HG02885 (cell line): ENCODE measurements around the gene SPIN1.

Source experiments
- ATAC-seq: cut with Tn5 transposase; IDR thresholded peaks from one replicate; pipeline ENCODE4 v1.9.1; 2021; ENCODE audit warnings: mild to moderate bottlenecking; ENCODE audit not compliant: unreplicated experiment, poor library complexity

Gene SPIN1

DNA sequence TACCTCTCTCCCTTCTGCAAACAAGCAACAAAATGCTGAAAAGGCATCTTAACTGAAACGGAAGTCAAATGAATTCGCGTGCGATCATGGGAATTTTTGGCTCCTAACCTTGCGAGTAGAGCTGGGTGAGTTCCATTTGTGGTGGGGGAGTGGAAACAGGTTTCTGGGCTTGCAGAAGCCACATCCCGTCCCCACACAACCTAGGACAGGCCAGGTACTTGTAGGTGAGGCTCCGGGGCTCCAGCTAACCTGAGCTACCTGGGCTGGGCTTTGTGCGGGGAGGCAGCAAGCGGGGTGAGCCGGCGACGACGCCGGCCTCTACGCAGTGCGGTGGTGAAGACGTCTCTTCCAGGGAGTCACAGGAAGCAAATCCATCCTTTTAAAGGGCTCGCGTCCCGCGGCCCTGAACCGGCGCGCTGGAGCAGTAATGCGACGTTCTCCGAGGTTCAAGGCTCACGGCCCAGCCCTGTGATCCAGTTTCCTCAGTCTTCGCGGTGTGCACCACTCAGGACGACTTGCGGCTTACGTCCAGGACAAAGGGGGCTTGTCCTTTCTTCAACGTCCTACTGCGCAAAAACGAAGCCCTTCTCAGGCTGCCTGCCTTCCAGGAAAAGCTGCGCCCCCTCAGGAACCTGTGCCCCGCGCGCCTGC, 567 bp upstream of the SPIN1 start:
- ATAC-seq, result peak; percentile 10

DNA sequence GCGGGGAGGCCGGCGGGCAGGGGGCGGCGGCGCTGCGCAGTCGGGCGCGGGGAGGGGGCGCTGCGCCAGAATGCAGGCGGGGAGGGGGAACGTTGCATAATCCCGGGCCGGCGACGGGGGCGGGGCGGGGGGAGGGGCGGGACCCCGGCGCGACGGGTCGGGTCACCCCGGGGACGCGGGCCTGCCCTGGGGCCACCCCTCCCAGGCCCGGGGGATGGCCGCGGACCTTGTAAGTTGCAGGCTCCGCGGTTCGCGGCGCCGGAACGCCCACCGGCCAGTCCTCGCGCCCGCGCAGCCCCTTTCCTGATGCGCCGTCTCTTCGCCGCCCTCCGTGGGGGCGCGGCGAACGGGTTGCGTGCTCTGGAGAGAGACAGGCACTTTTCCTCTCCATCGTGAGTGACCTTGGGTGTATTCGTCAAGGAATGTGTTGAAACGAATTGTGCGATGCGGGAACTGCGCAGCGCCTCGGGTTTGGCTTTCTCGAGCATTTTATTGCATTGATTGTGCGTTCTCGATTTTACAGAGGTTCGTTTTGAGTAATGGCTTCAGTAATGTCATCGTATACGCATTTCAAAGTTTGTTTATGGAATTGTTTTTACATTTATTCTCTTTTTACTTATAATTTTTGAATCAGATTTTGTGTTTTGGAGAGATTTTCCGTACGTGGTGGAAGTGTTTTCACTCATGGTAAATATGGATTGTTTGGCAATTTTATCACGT, 802 bp downstream of the SPIN1 start:
- peak; percentile 30 for ATAC-seq

DNA sequence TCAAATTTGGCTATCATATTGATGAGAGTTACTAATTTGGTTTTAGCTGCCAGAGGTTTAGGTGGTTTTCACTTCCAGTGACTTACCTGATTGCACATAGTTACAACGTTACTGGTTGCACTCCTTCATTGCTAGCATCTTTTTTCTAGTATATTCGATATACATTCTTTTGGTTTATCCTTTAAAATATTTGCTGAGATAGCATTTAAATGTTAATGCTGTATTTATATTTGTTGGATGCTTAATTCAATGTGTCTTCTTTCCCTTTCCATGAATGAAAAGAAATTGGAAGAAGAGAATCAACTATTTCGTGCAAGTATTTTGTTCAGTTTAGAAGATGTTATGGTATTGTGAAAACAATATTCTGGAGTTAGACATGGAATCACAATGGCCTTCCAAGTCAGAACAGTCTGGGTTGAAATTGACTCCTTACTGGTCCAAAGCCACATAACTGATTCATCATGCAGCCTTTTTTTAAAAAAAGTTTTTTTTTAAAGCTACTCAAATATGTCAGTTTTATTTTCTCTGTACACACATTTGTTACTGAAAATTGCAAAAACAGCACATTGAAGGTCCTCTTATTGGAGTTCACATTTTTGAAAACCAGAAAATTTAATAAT, 2.2 kb downstream of the SPIN1 start:
- ATAC-seq, result no peak

DNA sequence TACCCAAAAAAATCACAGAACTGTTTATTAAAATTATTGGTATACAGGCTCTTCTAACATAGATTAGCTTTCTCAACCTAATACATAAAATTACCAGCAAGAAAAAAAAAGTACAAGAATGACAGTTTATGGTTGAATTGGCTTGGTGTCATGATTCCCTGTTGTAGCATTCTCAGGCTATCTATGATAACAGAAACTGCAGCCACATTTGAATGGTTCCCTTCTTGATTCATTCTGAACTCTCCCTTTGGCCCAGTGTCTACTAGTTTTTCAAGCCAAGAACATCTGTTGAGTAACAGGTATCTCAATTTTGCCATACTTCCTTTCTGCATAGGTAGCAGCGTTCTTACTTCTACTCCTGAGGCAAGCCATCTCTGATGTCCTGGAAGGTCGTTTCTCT, 3.0 kb downstream of the SPIN1 start:
- no peak for ATAC-seq

DNA sequence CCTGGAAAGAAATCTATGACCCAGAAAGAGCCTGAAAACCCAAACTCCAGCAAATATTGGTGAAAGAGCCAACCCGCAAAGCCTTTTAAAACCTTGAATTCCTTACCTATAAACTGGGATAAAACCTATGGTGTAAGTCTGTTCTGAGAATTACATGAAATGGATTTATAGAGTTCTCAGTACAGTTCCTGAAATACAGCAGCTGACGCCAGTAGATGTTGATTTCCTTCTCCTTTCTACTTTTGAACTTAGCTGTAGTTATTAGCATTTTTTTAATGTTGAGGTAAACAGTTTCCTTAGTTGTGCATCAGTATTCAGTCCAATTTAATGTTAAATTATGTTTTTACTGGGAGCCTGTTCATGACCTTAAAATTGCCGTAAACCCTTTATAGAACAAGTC, 3.7 kb downstream of the SPIN1 start:
- ATAC-seq, result no peak

DNA sequence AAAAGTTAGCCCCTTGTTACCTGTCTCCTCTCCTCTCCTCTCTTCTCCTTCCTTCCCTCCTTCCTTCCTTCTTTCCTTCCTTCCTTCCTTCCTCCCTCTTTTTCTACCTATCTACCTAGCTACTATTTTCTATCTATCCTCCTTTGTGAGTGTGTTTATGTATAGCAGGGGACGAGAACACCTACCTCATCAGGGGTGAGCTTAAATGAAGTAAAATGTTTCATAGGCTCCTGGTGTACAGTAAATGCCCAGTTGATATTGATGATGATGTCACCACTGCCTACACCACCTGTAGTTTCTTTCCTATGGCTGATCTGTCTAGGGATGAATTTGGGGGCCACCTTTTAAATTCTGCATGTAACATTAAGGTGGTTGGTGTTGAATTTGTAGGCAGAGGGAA, 4.3 kb downstream of the SPIN1 start:
- ATAC-seq, result no peak

DNA sequence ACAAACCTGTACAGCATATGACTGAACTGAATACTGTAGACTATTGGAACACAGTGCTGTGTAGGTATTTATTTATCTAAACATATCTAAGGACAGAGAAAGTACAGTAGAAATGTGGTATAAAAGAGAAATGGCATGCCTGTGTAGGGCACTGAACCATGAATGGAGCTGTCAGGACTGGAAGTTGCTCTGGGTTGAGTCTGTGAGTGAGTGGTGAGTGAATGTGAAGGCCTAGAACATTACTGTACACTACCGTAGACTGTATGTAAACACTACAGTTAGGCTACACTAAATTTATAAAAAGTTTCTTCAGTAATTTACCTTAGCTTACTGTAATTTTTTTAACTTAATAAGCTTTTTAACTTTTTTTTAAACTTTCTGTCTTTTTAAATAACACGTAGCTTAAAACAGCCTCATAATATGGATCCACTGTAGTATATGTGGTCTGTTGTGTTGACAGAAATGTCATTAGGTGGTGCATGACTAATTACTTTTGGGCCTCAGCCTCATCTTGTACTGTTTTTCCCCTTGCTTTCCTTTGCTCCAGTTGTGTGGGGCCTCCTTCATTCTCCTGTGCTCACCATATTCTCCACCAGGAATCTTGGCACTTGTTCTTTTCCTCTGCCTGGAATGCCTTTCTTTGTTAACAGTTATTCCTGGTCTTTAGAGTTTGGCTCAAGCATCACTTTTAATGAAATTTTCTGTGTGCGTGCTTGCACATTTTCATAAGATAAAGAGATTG, 8.8 kb downstream of the SPIN1 start:
- ATAC-seq, result no peak

DNA sequence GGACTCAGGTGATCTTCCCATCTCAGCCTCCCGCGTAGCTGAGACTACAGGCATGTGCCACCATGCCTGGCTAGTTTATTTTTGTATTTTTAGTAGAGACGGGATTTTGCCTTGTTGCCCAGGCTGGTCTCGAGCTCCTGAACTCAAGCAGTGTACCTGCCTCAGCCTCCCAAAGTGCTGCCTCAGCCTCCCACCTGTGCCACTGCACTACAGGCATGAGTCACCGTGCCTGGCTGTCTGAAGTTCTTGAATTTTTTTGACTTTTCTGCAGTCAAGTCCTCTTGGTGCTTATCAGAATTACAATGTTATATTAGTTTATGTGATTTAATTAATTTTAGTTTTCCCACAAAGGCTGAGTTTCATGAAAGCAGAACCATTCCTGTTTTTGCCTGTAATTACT, 9.8 kb downstream of the SPIN1 start:
- ATAC-seq, result no peak

DNA sequence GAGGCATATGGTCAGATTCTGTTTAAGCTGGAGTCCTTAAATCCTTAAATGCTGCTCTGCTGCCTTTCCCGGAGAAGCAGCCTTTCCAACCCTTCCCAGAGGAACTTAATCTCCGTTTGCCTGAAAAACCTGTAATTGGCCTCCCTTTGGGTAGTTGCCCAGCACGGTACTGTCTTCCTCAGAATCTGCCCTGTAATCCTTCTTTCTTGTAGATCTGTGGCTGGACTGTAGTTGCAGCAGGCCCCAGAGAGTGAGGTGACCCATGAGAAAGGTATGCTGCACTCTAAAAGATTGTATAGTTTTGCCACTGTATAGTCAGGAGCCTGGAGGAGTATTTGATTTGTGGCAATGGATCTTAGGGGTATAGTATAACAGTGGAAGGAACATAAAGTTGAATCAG, 11.7 kb downstream of the SPIN1 start:
- ATAC-seq, result no peak

DNA sequence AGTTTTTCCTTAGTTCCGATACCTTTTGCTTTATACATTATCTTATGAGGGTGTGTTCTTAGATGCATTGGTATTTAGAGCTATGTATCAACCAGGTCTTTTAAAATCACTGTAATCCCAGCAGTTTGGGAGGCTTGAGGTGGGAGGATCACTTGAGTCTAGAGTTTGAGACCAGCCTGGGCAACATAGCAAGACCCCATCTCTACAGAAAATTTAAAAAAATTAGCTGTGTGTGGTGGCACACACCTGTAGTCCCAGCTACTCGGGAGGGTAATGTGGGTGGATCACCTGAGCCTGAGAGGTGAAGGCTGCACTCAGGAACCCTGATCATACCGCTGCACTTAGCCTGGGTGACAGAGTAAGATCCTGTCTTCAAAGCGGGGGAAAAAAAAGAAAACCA, 15.1 kb downstream of the SPIN1 start:
- no peak for ATAC-seq

DNA sequence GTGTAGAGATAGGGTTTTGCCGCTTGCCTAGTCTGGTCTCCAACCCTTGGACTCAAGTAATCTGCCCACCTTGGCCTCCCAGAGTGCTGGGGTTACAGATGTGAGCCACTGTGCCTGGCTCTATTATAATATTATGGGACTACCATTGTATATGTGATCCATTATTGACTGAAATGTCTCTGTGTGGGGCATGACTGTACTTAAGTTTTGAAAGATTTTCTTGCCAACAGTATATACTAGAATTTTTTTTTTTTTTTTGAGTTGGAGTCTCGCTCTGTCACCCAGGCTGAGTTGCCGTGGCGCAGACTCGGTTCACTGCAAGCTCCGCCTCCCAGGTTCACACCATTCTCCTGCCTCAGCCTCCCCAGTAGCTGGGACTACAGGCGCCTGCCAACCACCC, 17.8 kb downstream of the SPIN1 start:
- no peak for ATAC-seq

DNA sequence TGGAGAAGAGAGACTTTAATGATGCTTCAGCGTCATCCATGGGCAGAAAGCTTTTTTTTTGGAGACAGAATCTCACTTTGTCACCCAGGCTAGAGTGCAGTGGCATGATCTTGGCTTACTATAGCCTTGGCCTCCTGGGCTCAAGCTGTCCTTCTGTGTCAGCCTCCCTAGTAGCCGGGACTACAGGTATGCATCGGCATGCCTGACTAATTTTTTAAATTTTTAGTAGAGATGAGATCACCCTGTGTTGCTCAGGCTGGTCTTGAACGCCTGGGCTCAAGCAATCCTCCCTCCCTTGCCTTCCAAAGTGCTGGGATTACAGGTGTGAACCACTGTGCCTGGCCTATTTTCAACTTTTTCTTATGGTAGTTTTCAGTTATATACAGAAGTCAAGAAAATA, 23.2 kb downstream of the SPIN1 start:
- ATAC-seq, result no peak

DNA sequence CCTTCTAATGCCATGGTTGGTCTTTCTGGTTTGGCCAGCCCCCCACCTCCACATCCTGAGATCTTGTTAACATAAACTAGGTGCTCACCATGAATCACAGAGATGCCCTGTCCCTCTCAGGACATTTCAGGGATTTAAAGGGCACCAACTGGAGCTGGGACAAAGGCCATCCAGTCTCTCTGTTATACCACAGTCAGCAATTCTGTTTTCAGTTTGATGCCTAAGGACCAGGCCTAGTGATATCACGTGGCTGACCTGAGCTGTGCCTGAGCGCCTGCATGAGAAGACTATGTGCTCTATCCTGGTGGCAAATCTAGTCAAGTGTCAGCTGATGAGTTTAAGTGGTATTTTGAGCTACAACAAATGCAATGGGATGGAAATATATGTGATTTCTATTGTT, 26.1 kb downstream of the SPIN1 start:
- ATAC-seq, result no peak

DNA sequence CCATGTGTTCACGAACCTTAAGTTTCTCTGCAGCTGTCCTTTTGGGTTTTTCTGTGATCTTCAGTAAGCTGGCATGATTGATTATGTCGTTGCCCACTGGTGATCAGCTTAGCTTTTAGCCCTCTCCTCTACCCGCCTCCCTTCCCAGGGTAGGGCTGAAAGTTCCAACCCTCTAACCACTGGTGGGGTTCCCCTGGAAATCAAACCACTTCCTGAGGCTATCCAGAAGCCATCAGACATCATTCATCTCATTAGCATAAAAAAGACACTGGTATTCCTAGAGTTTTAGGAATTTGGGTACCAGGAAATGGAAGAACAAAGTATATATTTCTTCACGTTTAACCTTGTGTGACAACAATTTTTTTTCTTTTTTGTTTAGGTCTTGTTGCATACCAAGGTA, 29.8 kb downstream of the SPIN1 start:
- ATAC-seq, result no peak

DNA sequence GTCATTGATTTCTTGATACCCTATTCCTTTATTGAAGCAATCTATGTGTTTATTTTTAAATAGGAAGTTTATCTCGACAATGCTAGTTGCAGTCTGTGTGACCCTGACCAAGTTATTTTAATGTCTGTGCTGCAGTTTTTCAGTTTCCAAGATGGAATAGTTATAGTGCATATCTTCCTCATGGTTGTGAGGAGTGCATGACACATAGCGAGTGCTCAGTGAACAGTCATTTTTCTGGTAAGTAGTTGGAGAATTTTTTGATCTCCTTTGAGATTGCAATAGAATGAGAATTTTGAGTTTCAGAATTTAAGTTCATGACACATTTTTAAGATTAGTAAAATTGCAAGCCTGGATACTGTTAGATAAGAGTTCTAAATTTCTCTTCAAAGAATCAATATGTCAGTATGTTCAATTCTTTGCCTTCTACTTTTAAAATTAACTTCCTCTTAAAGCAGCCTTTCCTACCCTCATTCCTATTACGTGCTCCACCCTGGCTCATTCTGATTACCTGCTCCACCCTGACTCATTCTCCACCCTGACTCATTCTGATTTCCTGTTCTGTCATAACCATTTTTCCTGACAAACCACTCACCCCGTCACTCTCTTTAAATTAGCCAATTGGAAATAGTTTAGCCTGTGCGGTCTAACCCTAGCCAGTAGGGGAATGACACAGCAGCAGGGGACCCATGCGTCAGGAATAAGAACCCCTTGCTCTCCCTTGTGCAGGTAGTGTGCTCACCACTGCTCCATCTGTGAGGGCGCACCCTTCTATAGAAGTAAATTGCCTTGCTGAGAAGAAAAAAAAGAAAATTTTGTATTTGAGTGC, 30.7 kb downstream of the SPIN1 start:
- no peak for ATAC-seq

DNA sequence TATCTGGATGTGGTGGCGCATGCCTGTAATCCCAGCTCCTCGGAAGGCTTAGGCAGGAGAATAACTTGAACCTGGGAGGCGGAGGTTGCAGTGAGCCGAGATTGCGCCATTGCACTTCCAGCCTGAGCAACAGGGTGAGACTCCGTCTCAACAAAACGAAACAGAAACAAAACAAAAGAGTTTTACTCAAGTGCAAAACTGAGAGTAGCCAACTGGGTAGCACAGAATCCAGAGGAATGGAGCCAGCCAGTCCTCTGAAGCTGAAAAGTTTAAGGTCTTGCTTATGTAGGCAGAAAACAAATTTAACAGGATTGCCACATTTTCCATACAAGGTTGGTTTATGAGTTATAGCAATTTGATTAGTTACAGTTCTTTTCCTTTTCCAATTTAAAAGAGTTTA, 32.0 kb downstream of the SPIN1 start:
- no peak for ATAC-seq

DNA sequence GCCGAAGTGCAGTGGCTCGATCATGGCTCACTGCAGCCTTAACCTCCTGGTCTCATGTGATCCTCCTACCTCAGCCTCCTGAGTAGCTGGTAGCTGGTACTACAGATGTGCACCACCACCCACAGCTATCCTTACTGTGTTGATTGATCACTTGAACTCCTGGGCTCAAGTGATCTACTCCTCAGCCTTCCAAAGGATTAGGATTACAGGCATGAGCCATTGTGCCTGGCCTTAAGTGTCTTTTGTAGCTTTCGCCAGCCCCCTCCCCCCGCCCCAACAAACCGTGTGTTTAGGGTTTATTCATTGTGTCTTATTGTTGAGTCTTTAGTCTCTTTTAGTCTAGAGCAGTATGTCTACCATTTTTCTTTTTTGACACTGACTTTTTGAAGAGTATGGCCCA, 33.1 kb downstream of the SPIN1 start:
- no peak for ATAC-seq

DNA sequence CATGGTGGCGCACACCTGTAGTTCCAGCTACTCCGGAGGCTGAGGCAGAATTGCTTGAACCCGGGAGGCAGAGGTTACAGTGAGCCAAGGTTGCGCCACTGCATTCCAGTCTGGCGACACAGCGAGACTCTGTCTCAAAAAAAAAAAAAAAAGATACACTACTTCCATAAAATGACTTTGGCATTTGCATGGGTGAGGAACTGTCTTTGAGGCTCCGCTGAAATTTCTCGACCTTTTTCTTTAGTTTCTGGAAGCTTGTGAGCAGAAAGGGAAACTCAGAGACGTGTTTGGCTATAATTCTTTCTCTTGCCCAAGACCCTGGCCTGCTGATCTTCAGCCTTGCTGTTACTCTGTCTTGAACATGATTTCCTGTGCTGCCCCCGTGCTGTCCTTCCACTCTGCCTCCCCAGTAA, 37.3 kb downstream of the SPIN1 start:
- no peak for ATAC-seq

DNA sequence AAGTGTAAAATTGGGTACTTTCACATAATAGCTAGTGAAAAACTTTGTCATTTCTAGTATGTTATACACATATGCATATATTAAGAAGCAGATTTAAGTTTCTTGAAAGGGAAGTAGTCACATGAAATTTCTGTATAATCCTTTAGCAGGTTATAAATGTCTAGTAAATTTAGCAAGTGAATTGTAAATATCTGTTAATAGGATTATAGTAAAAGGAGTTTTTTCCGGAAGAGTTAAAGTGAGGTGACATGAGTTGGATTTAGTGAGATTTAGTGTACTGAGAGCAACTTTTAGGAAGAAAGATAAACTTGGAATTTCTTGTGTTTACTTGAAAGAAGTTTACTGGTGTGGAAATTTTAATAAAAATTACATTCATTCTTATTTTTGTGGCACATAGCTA, 38.4 kb downstream of the SPIN1 start:
- no peak for ATAC-seq
